PC-3 (cell line): ENCODE results near the gene GIMD1. TPM values are rescaled to one million over a fixed set of nuclear protein-coding genes. Genes with fewer than 3 reads are reported as not detected.
A peak's percentile ranks its signal among the peaks of the same experiment; 100 is the strongest.

Source experiments
- ATAC-seq: fragments of 200-7000 bp; cut with Tn5 transposase; 2 replicates; pipeline ENCODE4 v1.9.1; 2020; ENCODE audit warnings: mild to moderate bottlenecking, moderate library complexity
- BruUV-seq: library from RNA; stranded (reverse); fragments of 400-500 nt; replicated peaks from 2 replicates; lab custom pipeline; 2021; lab: Mats Ljungman, UMichigan
- CTCF ChIA-PET: fragments of 300-600 bp; sonication (Branson Sonifier 250); formaldehyde crosslinking; loops from one replicate; lab custom pipeline; 2022; ENCODE audit warnings: antibody characterized with exemption; lab: Charles Lee
- POLR2A ChIA-PET: fragments of 300-600 bp; sonication (Branson Sonifier 250); formaldehyde crosslinking; loops from one replicate; lab custom pipeline; 2022; ENCODE audit warnings: antibody characterized with exemption; ENCODE audit not compliant: unreplicated experiment; lab: Charles Lee
- DNase-seq: peaks from one replicate; pipeline ENCODE4 v3.0.0-alpha.2; 2015
- H2AFZ ChIP-seq: fragments of 300-600 bp; sonication (generic); 2 replicates; pipeline ENCODE4 v1.6.0; 2016; ENCODE audit warnings: antibody characterized with exemption, low read length
- H3F3A ChIP-seq: fragments of 300-600 bp; sonication (generic); one replicate; pipeline ENCODE4 v1.6.0; 2017; ENCODE audit warnings: antibody characterized with exemption, low read length, control low read depth, mild to moderate bottlenecking; ENCODE audit not compliant: unreplicated experiment
- H3K27ac ChIP-seq: fragments of 300-600 bp; sonication (generic); 2 replicates; pipeline ENCODE4 v1.5.1; 2016; ENCODE audit warnings: mild to moderate bottlenecking, low read length
- H3K27me3 ChIP-seq: fragments of 300-600 bp; sonication (generic); 2 replicates; pipeline ENCODE4 v1.6.1; 2016; ENCODE audit warnings: low read length, mixed read lengths
- H3K36me3 ChIP-seq: fragments of 300-600 bp; sonication (generic); 2 replicates; pipeline ENCODE4 v1.6.1; 2016; ENCODE audit warnings: low read depth, mixed run types, low read length, mixed read lengths
- H3K4me1 ChIP-seq: fragments of 300-600 bp; sonication (generic); 2 replicates; pipeline ENCODE4 v1.5.1; 2016; ENCODE audit warnings: low read length; ENCODE audit not compliant: insufficient read depth
- H3K4me2 ChIP-seq: fragments of 300-600 bp; sonication (generic); 2 replicates; pipeline ENCODE4 v1.6.0; 2016; ENCODE audit warnings: low read length
- H3K4me3 ChIP-seq: fragments of 300-600 bp; sonication (generic); 2 replicates; pipeline ENCODE4 v1.5.1; 2016; ENCODE audit warnings: mild to moderate bottlenecking, low read length, mixed read lengths
- H3K79me2 ChIP-seq: fragments of 300-600 bp; sonication (generic); 2 replicates; pipeline ENCODE4 v1.6.1; 2017; ENCODE audit warnings: low read length, mixed read lengths
- H3K9ac ChIP-seq: fragments of 300-600 bp; sonication (generic); 2 replicates; pipeline ENCODE4 v1.6.0; 2016; ENCODE audit warnings: mild to moderate bottlenecking, low read length
- H3K9me2 ChIP-seq: fragments of 300-600 bp; sonication (generic); replicated peaks from 2 replicates; pipeline ENCODE4 v1.6.1; 2016; ENCODE audit warnings: mixed run types, low read length, mixed read lengths
- H3K9me3 ChIP-seq: fragments of 300-600 bp; sonication (generic); 2 replicates; pipeline ENCODE4 v1.6.1; 2016; ENCODE audit warnings: low read length, mixed read lengths
- H4K20me1 ChIP-seq: fragments of 300-600 bp; sonication (generic); 2 replicates; pipeline ENCODE4 v1.6.1; 2016; ENCODE audit warnings: low read length, mixed read lengths
- EZH2 ChIP-seq: fragments of 300-600 bp; sonication (generic); IDR thresholded peaks from one replicate; pipeline ENCODE4 v1.6.1; 2017; ENCODE audit warnings: antibody characterized with exemption, mild to moderate bottlenecking, low read length; ENCODE audit not compliant: unreplicated experiment
- EZH2phosphoT487 ChIP-seq: fragments of 300-600 bp; sonication (generic); IDR thresholded peaks from 2 replicates; pipeline ENCODE4 v1.6.1; 2018; ENCODE audit warnings: mild to moderate bottlenecking, antibody characterized with exemption, low read length, borderline replicate concordance
- intact Hi-C: fragments of 100-400 bp; cut with micrococcal nuclease; formaldehyde crosslinking; loops from 2 replicates; pipeline ENCODE4 v1.9.0; 2023
- total RNA-seq: library from RNA; depleted of rRNA; stranded (reverse); fragments of >200 nt; gene quantifications from 2 replicates; pipeline ENCODE4 v1.2.3, GENCODE V29; 2014
- TF ChIP-seq, protein P1 (sequence below): fragments of 300-600 bp; sonication (generic); conservative IDR thresholded peaks from 2 replicates; pipeline ENCODE4 v1.5.1; 2017; ENCODE audit warnings: antibody characterized with exemption, low read depth, mild to moderate bottlenecking, low read length

The GIMD1 gene
- total RNA-seq, 1 experiment from 2014 or later = 0.22 TPM

DNA sequence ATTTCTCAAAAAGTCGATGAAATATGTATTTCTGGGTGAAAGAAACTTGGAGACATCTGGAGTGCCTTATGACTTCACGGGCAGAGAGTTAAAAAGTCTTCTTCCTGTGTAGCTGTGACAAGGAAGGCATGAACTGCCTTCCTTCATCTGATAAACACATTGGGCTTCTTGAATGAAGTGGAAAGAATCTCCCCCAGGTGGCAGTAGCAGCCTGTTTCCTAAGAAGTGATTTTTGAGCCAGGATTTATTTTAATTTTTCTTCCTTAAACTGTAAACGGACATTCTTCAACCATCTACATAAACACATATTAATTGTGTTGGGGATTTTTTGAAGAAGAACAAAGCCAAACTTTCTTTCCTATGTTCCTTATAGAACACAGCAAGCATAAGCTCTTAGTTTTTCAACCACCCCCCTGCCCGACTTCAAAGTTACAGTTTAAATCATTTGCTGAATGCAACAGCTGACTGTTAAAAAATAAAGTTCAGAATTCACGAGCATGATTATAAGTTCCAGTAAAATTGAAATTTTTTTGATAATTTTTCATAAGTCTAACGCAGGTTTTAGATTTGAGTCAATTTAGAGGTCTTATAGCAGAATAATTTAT is 980 bp upstream of the GIMD1 start:
- peak; percentile 56 for ATAC-seq
- Histone ChIP-seq H2AFZ (no peak overlapping the region), H3K27me3 (no peaks in the 10 kb centered on the region), H3K4me2 (0 out of 2 replicates have a peak overlapping the region, but pooled peaks have one; percentile 31), H4K20me1 (no peaks in the 10 kb centered on the region), H3K36me3 (no peaks in the 10 kb centered on the region), H3K9ac (no peak overlapping the region), H3K4me3 (no peak overlapping the region), H3K4me1 (peaks cover 8% of the 10 kb centered on the region), H3K79me2 (no peaks in the 10 kb centered on the region), H3K27ac (no peak overlapping the region), H3K9me3 (no peaks in the 10 kb centered on the region), H3K9me2 (no peaks in the 10 kb centered on the region), H3F3A (no peaks in the 10 kb centered on the region)
- peak; percentile 73 for DNase-seq
- CTCF ChIA-PET = interaction anchor here (0.6 kb wide), 1 partner anchor 441 kb away, joined by 3 read pairs; no protein-coding TSS in a partner anchor
- no TSS peak for BruUV-seq
- intact Hi-C loops = loop anchor here (1.0 to 5.0 kb wide), 5 partner anchors 43 to 529 kb away; no protein-coding TSS in a partner anchor
- POLR2A ChIA-PET = no interaction called here
- no peak for TF ChIP-seq EZH2phosphoT487
- TF ChIP-seq, protein P1, sequence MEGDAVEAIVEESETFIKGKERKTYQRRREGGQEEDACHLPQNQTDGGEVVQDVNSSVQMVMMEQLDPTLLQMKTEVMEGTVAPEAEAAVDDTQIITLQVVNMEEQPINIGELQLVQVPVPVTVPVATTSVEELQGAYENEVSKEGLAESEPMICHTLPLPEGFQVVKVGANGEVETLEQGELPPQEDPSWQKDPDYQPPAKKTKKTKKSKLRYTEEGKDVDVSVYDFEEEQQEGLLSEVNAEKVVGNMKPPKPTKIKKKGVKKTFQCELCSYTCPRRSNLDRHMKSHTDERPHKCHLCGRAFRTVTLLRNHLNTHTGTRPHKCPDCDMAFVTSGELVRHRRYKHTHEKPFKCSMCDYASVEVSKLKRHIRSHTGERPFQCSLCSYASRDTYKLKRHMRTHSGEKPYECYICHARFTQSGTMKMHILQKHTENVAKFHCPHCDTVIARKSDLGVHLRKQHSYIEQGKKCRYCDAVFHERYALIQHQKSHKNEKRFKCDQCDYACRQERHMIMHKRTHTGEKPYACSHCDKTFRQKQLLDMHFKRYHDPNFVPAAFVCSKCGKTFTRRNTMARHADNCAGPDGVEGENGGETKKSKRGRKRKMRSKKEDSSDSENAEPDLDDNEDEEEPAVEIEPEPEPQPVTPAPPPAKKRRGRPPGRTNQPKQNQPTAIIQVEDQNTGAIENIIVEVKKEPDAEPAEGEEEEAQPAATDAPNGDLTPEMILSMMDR = peak; percentile 79

DNA sequence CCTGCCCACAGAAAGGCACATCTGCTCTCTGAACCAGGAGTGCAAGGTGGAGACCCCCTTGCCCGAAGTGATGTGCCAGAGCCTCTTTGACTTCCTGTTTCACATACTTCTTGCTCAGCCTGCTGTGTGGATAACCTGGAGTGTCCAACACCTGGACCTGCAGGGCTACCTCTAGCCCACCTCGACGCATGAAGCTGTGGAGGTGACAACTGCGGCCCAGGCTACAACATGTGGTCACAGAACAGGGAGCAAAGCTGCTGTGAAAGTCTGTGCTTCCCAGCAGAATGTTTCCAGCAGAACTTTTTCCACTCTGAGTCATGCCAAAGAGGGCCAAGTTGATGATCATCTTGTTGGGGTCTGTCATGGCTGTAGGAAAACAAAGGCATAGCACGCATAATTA is 1.5 kb downstream of the GIMD1 start:
- no peaks in the 10 kb centered on the region for H3K27me3 ChIP-seq
- H3K4me2 ChIP-seq = no peak overlapping the region
- ATAC-seq (no peak), DNase-seq (no peak)
- ChIA-PET POLR2A (no interaction called here), CTCF (no interaction called here)
- intact Hi-C loops = loop anchor here (5.0 kb wide), 1 partner anchor 100 kb away; no protein-coding TSS in a partner anchor
- H4K20me1 ChIP-seq = no peaks in the 10 kb centered on the region
- H3K27ac ChIP-seq = no peak overlapping the region
- H3K79me2 ChIP-seq = no peaks in the 10 kb centered on the region
- H3K36me3 ChIP-seq = no peaks in the 10 kb centered on the region
- H3K4me3 ChIP-seq = no peak overlapping the region
- TF ChIP-seq EZH2phosphoT487 (no peak), EZH2 (no peak)
- TF ChIP-seq, protein P1 = no peak
- no TSS peak for BruUV-seq
- H3K9ac ChIP-seq = no peak overlapping the region
- peaks cover 8% of the 10 kb centered on the region for H3K4me1 ChIP-seq
- H3K9me3 ChIP-seq = no peaks in the 10 kb centered on the region
- H3K9me2 ChIP-seq = no peaks in the 10 kb centered on the region
- no peaks in the 10 kb centered on the region for H3F3A ChIP-seq
- H2AFZ ChIP-seq = no peak overlapping the region

DNA sequence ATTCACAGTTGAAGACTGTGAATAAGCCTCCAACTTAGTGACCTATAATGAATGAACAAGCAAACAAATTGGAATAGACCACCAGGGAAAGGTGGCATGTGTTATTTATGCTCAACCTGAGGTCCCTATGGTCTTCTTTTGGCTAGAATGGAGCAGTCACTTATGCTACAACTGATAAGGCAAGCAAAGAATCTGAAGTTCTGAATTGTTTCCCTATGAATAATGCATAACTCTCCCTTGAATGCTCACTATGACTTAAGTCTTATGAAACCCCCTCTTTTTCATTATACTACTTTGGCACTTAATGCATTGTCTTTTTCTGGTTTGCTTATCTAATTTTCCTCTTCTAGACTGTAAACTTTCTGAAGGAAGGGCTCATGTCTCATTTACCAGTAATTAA is 2.6 kb downstream of the GIMD1 start:
- Histone ChIP-seq H3K27me3 (no peaks in the 10 kb centered on the region), H3K9me3 (no peaks in the 10 kb centered on the region), H3K79me2 (no peaks in the 10 kb centered on the region), H3K9ac (no peak overlapping the region), H2AFZ (no peak overlapping the region), H3K4me2 (no peak overlapping the region), H3K4me1 (peaks cover 8% of the 10 kb centered on the region), H3F3A (no peaks in the 10 kb centered on the region), H3K4me3 (no peak overlapping the region), H3K27ac (0 out of 2 replicates have a peak overlapping the region, but pooled peaks have one; percentile 7), H3K9me2 (no peaks in the 10 kb centered on the region), H3K36me3 (no peaks in the 10 kb centered on the region), H4K20me1 (no peaks in the 10 kb centered on the region)
- DNase-seq (peak; percentile 3), ATAC-seq (no peak)
- CTCF ChIA-PET = no interaction called here
- no peak for TF ChIP-seq EZH2
- TF ChIP-seq, protein P1 = no peak
- TF ChIP-seq EZH2phosphoT487 = no peak
- POLR2A ChIA-PET = interaction anchor here (0.5 kb wide), 1 partner anchor 130 kb away, joined by 3 read pairs; no protein-coding TSS in a partner anchor
- no TSS peak for BruUV-seq
- intact Hi-C loops = loop anchor here (5.0 kb wide), 1 partner anchor 99 kb away; no protein-coding TSS in a partner anchor
